SK-N-SH (cell line): ENCODE measurements around the gene RDH12. TPM values are rescaled to one million over a fixed set of nuclear protein-coding genes. Genes with fewer than 3 reads are reported as not detected.

ENCODE experiments used
- CTCF ChIA-PET: fragments of 300-600, 350-600 bp; formaldehyde crosslinking; extraction: SDS; loops from one replicate; lab custom pipeline; 2021; lab: Yijun Ruan, JAX
- POLR2A ChIA-PET: fragments of 350-600 bp; sonication (Branson Sonifier 250); formaldehyde crosslinking; extraction: SDS; loops from one replicate; lab custom pipeline; 2020; ENCODE audit warnings: antibody characterized with exemption, inconsistent platforms; lab: Yijun Ruan, JAX
- DNase-seq: peaks from one replicate; pipeline ENCODE4 v3.0.0; 2012
- H2AFZ ChIP-seq: fragments of 200-600 bp; sonication (generic); 2 replicates; pipeline ENCODE4 v1.8.1; 2016; ENCODE audit warnings: antibody characterized with exemption, mild to moderate bottlenecking, low read depth
- H3F3A ChIP-seq: fragments of 200-600 bp; sonication (generic); replicated peaks from 2 replicates; pipeline ENCODE3; 2016; ENCODE audit warnings: antibody characterized with exemption, mild to moderate bottlenecking; ENCODE audit not compliant: insufficient read depth
- H3K27ac ChIP-seq, 2 experiments: fragments of 200-500 bp in 1 of 2; fragments of 200-600 bp in 1 of 2; sonication (Bioruptor generic) in 1 of 2; sonication (generic), shearing (Covaris generic) in 1 of 2; 2 replicates each; pipeline versions ENCODE4 v1.5.1 to v1.6.1; 2014 to 2016; ENCODE audit warnings: low read depth in 2 of 2, inconsistent platforms in 1 of 2, low read length in 1 of 2, mild to moderate bottlenecking in 1 of 2, mixed read lengths in 1 of 2
- H3K27me3 ChIP-seq: fragments of 200-600 bp; sonication (generic), shearing (Covaris generic); 2 replicates; pipeline ENCODE4 v1.6.1; 2016; ENCODE audit warnings: mixed run types; ENCODE audit not compliant: insufficient read depth
- H3K36me3 ChIP-seq, 2 experiments: fragments of 200-500 bp in 1 of 2; fragments of 200-600 bp in 1 of 2; sonication (Bioruptor generic) in 1 of 2; sonication (generic) in 1 of 2; replicated peaks in 1 of 2; 2 replicates each; pipeline versions ENCODE3 to v1.5.1; 2014 to 2016; ENCODE audit warnings: low read length in 1 of 2, mild to moderate bottlenecking in 1 of 2; ENCODE audit not compliant: insufficient read depth in 2 of 2, control insufficient read depth in 1 of 2
- H3K4me1 ChIP-seq, 2 experiments: fragments of 200-500 bp in 1 of 2; fragments of 200-600 bp in 1 of 2; sonication (Bioruptor generic) in 1 of 2; sonication (generic), shearing (Covaris generic) in 1 of 2; 2 replicates each; pipeline versions ENCODE4 v1.5.1 to v1.6.1; 2014 to 2016; ENCODE audit warnings: low read depth in 1 of 2, low read length in 1 of 2, mixed run types in 1 of 2; ENCODE audit not compliant: insufficient read depth in 2 of 2, control insufficient read depth in 1 of 2
- H3K4me2 ChIP-seq: fragments of 200-600 bp; sonication (generic), shearing (Covaris generic); 2 replicates; pipeline ENCODE4 v1.6.1; 2017; ENCODE audit warnings: mixed run types
- H3K4me3 ChIP-seq, 2 experiments: fragments of 200-500 bp in 1 of 2; fragments of 200-600 bp in 1 of 2; sonication (Bioruptor generic) in 1 of 2; sonication (generic), shearing (Covaris generic) in 1 of 2; 2 replicates each; pipeline versions ENCODE4 v1.5.1 to v1.8.1; 2014 to 2016; ENCODE audit warnings: low read depth in 2 of 2, inconsistent platforms in 1 of 2, low read length in 1 of 2, mild to moderate bottlenecking in 1 of 2, mixed read lengths in 1 of 2, moderate library complexity in 1 of 2
- H3K79me2 ChIP-seq: fragments of 200-600 bp; sonication (generic); 2 replicates; pipeline ENCODE4 v1.8.1; 2017; ENCODE audit warnings: mild to moderate bottlenecking; ENCODE audit not compliant: insufficient read depth
- H3K9ac ChIP-seq: fragments of 200-600 bp; sonication (generic); 2 replicates; pipeline ENCODE4 v1.6.1; 2017; ENCODE audit warnings: mixed run types
- H3K9me2 ChIP-seq: fragments of 200-600 bp; sonication (generic); 2 replicates; pipeline ENCODE4 v1.6.1; 2017; ENCODE audit warnings: mixed run types
- H3K9me3 ChIP-seq: fragments of 200-600 bp; sonication (generic); 2 replicates; pipeline ENCODE4 v1.6.1; 2017; ENCODE audit warnings: mixed run types, mild to moderate bottlenecking, moderate library complexity
- H4K20me1 ChIP-seq: fragments of 200-600 bp; sonication (generic); 2 replicates; pipeline ENCODE4 v1.6.1; 2017; ENCODE audit warnings: mild to moderate bottlenecking, mixed run types; ENCODE audit not compliant: insufficient read depth
- CHD2 ChIP-seq: fragments of 150-350 bp; IDR thresholded peaks from 2 replicates; pipeline ENCODE4 v1.6.1; 2018; ENCODE audit warnings: low read length; ENCODE audit not compliant: partially characterized antibody
- ELF1 ChIP-seq: IDR thresholded peaks from 2 replicates; pipeline ENCODE4 v1.4.0; 2012
- EP300 ChIP-seq, 2 experiments: IDR thresholded peaks; 2 replicates each; pipeline versions ENCODE4 v1.4.0 to v1.6.1; 2012; ENCODE audit warnings: borderline replicate concordance in 1 of 2, low read depth in 1 of 2, low read length in 1 of 2
- EZH2phosphoT487 ChIP-seq: fragments of 200-600 bp; sonication (generic); IDR thresholded peaks from 2 replicates; pipeline ENCODE4 v1.6.1; 2017; ENCODE audit warnings: low read depth, mixed run types, mild to moderate bottlenecking, antibody characterized with exemption, moderate library complexity, borderline replicate concordance
- FOSL2 ChIP-seq: IDR thresholded peaks from 2 replicates; pipeline ENCODE4 v1.4.0; 2012; ENCODE audit warnings: low read depth, mild to moderate bottlenecking, moderate library complexity, borderline replicate concordance
- FOXJ3 ChIP-seq: sonication (generic); formaldehyde crosslinking; IDR thresholded peaks from 2 replicates; pipeline ENCODE4 v1.5.1; 2020; ENCODE audit warnings: mild to moderate bottlenecking, missing genetic modification reagents
- GABPA ChIP-seq: IDR thresholded peaks from 2 replicates; pipeline ENCODE4 v1.4.0; 2012; ENCODE audit warnings: low read depth, mild to moderate bottlenecking
- MXI1 ChIP-seq: IDR thresholded peaks from 2 replicates; pipeline ENCODE4 v1.6.1; 2012; ENCODE audit warnings: mild to moderate bottlenecking, low read depth, low read length, improper control_type of control experiment
- POLR2AphosphoS5 ChIP-seq: IDR thresholded peaks from 2 replicates; pipeline ENCODE4 v1.6.1; 2012; ENCODE audit warnings: low read depth, low read length
- RCOR1 ChIP-seq: fragments of 150-350 bp; IDR thresholded peaks from 2 replicates; pipeline ENCODE4 v1.6.1; 2017; ENCODE audit warnings: antibody characterized with exemption, low read length
- SMC3 ChIP-seq: IDR thresholded peaks from 2 replicates; pipeline ENCODE4 v1.6.1; 2012; ENCODE audit warnings: low read depth, low read length, improper control_type of control experiment
- TAF1 ChIP-seq: IDR thresholded peaks from 2 replicates; pipeline ENCODE4 v1.6.1; 2012; ENCODE audit warnings: low read depth, mild to moderate bottlenecking, low read length, moderate library complexity, borderline replicate concordance
- TCF12 ChIP-seq: IDR thresholded peaks from 2 replicates; pipeline ENCODE4 v1.4.0; 2012
- TEAD4 ChIP-seq: IDR thresholded peaks from 2 replicates; pipeline ENCODE4 v1.4.0; 2012; ENCODE audit warnings: mild to moderate bottlenecking, borderline replicate concordance; ENCODE audit not compliant: insufficient read depth
- YY1 ChIP-seq: IDR thresholded peaks from 2 replicates; pipeline ENCODE4 v1.4.0; 2012; ENCODE audit warnings: low read depth, mild to moderate bottlenecking
- WGBS: methylation state at CpG from one replicate; pipeline ENCODE4 v1.1.6; 2017; ENCODE audit warnings: low lambda C conversion rate; 5-methylcytosine and 5-hydroxymethylcytosine counted together
- polyA plus RNA-seq, 3 experiments: library from polyadenylated mRNA; depleted of rRNA; stranded (reverse); fragments of >200 nt; gene quantifications; 2 replicates each; pipeline ENCODE4 v1.2.3, GENCODE V29; 2012
- TF ChIP-seq, protein P1 (sequence below): IDR thresholded peaks from 2 replicates; pipeline ENCODE4 v1.4.0; 2012; ENCODE audit warnings: low read depth
- TF ChIP-seq, protein P2 (sequence below): IDR thresholded peaks from 2 replicates; pipeline ENCODE4 v1.4.0; 2012; ENCODE audit warnings: low read depth, borderline replicate concordance
- TF ChIP-seq, protein P3 (sequence below): IDR thresholded peaks from 2 replicates; pipeline ENCODE4; 2012
- TF ChIP-seq, protein P4 (sequence below): fragments of 150-350 bp; IDR thresholded peaks from 2 replicates; pipeline ENCODE4 v1.6.1; 2016; ENCODE audit warnings: mild to moderate bottlenecking, low read depth, low read length

RDH12 gene
- polyA plus RNA-seq, 1 of the 3 experiments (the other 2 are of a cell fraction) = not detected

DNA sequence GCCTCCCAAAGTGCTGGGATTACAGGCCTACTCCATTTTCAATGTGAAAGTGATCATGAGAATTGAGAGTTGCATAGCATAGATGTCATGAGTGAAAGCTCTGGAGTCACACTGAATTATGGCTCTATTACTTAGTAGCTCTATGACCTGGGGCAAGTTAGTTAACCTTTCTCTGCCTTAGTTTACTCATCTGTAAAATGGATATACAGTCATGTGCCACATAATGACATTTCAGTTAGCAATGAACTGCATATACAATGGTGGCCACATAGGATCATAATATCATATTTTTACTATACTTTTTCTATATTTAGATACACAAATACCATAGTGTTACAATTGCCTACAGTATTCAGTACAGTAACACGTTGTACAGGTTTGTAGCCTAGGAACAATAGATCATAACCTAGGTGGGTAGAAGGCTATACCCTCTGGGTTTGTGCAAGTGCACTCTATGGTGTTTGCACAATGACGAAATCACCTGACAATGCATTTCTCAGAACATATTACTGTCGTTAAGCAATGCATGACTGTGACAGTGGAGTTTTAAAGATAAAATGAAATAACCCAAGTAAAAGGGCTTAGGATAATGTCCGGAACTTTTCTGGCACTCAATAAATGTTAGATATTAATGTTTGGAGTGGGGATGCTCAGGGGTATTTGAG lies 61.6 kb downstream of the RDH12 start:
- no peaks in the 10 kb centered on the region for H3K9me3 ChIP-seq
- no peaks in the 10 kb centered on the region for H3K9me2 ChIP-seq
- H2AFZ ChIP-seq = no peak overlapping the region
- 81% methylated on average over 4 of the region's 4 CpGs for WGBS
- H3K4me1 ChIP-seq = no peaks in the 10 kb centered on the region
- H3K4me2 ChIP-seq = no peak overlapping the region
- peaks cover 47 to 71% of the 10 kb centered on the region in 2 experiments for H3K36me3 ChIP-seq
- H3F3A ChIP-seq = no peaks in the 10 kb centered on the region
- TF ChIP-seq, protein P1, sequence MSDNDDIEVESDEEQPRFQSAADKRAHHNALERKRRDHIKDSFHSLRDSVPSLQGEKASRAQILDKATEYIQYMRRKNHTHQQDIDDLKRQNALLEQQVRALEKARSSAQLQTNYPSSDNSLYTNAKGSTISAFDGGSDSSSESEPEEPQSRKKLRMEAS = no peak
- TF ChIP-seq TAF1 (no peak), EP300 (IDR thresholded peaks at IDR 0.05; ENCODE audit: borderline replicate concordance in 1 of 2, low read depth in 1 of 2, low read length in 1 of 2) (no peak), TCF12 (no peak), YY1 (no peak), ELF1 (no peak), TEAD4 (no peak), RCOR1 (no peak), SMC3 (no peak), CHD2 (no peak), FOSL2 (no peak), FOXJ3 (CRISPR knock-in tag) (no peak), MXI1 (no peak), EZH2phosphoT487 (no peak), POLR2AphosphoS5 (no peak), GABPA (no peak)
- TF ChIP-seq, protein P2, sequence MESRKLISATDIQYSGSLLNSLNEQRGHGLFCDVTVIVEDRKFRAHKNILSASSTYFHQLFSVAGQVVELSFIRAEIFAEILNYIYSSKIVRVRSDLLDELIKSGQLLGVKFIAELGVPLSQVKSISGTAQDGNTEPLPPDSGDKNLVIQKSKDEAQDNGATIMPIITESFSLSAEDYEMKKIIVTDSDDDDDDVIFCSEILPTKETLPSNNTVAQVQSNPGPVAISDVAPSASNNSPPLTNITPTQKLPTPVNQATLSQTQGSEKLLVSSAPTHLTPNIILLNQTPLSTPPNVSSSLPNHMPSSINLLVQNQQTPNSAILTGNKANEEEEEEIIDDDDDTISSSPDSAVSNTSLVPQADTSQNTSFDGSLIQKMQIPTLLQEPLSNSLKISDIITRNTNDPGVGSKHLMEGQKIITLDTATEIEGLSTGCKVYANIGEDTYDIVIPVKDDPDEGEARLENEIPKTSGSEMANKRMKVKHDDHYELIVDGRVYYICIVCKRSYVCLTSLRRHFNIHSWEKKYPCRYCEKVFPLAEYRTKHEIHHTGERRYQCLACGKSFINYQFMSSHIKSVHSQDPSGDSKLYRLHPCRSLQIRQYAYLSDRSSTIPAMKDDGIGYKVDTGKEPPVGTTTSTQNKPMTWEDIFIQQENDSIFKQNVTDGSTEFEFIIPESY = no peak
- TF ChIP-seq, protein P3, sequence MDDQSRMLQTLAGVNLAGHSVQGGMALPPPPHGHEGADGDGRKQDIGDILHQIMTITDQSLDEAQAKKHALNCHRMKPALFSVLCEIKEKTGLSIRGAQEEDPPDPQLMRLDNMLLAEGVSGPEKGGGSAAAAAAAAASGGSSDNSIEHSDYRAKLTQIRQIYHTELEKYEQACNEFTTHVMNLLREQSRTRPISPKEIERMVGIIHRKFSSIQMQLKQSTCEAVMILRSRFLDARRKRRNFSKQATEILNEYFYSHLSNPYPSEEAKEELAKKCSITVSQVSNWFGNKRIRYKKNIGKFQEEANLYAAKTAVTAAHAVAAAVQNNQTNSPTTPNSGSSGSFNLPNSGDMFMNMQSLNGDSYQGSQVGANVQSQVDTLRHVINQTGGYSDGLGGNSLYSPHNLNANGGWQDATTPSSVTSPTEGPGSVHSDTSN = no peak
- TF ChIP-seq, protein P4, sequence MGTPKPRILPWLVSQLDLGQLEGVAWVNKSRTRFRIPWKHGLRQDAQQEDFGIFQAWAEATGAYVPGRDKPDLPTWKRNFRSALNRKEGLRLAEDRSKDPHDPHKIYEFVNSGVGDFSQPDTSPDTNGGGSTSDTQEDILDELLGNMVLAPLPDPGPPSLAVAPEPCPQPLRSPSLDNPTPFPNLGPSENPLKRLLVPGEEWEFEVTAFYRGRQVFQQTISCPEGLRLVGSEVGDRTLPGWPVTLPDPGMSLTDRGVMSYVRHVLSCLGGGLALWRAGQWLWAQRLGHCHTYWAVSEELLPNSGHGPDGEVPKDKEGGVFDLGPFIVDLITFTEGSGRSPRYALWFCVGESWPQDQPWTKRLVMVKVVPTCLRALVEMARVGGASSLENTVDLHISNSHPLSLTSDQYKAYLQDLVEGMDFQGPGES = no peak
- DNase-seq = no peak
- ChIA-PET CTCF (no interaction called here), POLR2A (no interaction called here)
- no peaks in the 10 kb centered on the region for H3K79me2 ChIP-seq
- H3K27me3 ChIP-seq = no peaks in the 10 kb centered on the region
- H3K9ac ChIP-seq = no peak overlapping the region
- no peak overlapping the region for H3K27ac ChIP-seq
- no peaks in the 10 kb centered on the region for H4K20me1 ChIP-seq
- no peak overlapping the region for H3K4me3 ChIP-seq
